Measurements from ENCODE around the gene KLF12.

- TF ChIP-seq CTCF (IDR thresholded peaks at IDR 0.05; ENCODE audit: insufficient read depth, low read length, poor library complexity, severe bottlenecking) (no peak), EZH2phosphoT487 (conservative IDR thresholded peaks at IDR 0.05; ENCODE audit: low read length) (no peak)
Observed at GRCh38 chr13:74110053-74110452, 24.2 kb downstream of the KLF12 start.

Measured in SU-DHL-6 (cell line).